Ascending aorta (tissue), 2 donors: ENCODE measurements around the gene TAS2R42. TPM values are rescaled to one million over a fixed set of nuclear protein-coding genes. Genes with fewer than 3 reads are reported as not detected.

Source experiments
- DNase-seq, 2 donors: peaks; one replicate each; pipeline ENCODE4 v3.0.0-alpha.2; 2019; ENCODE audit warnings: low spot score in 2 of 2
- H3K27ac ChIP-seq, 2 donors: fragments of 200-600 bp; sonication (generic); one replicate each; pipeline ENCODE4 v1.5.1; 2016 to 2017; ENCODE audit warnings: mild to moderate bottlenecking in 1 of 2
- H3K27me3 ChIP-seq: fragments of 200-600 bp; sonication (generic); one replicate; pipeline ENCODE4 v1.5.1; 2017
- H3K36me3 ChIP-seq, 2 donors: fragments of 200-600 bp; sonication (generic); one replicate each; pipeline ENCODE4 v1.5.1; 2016
- H3K4me1 ChIP-seq, 2 donors: fragments of 200-600 bp; sonication (generic); one replicate each; pipeline ENCODE4 v1.5.1; 2016 to 2017; ENCODE audit warnings: mild to moderate bottlenecking in 1 of 2
- H3K4me3 ChIP-seq, 2 donors: fragments of 200-600 bp; sonication (generic); one replicate each; pipeline ENCODE4 v1.5.1; 2016 to 2017; ENCODE audit warnings: mild to moderate bottlenecking in 1 of 2
- H3K9me3 ChIP-seq, 2 donors: fragments of 200-600 bp; sonication (generic); one replicate each; pipeline ENCODE4 v1.5.1; 2016
- intact Hi-C: fragments of 100-400 bp; cut with DNase I; formaldehyde crosslinking; loops from one replicate; pipeline ENCODE4 v1.15.1; 2023
- total RNA-seq: library from RNA; depleted of rRNA; stranded (reverse); fragments of >200 nt; gene quantifications from one replicate; pipeline ENCODE4 v1.1.0, GENCODE V29; 2016
- TF ChIP-seq, protein P1 (sequence below), 3 experiments: fragments of 200-600 bp in 2 of 3; fragments of 450-650 bp in 1 of 3; sonication (generic) in 2 of 3; IDR thresholded peaks; one replicate each; pipeline ENCODE4 v1.5.1; 2016 to 2019; ENCODE audit warnings: antibody characterized with exemption in 3 of 3, mild to moderate bottlenecking in 1 of 3, moderate library complexity in 1 of 3

Gene TAS2R42
- total RNA-seq, 1 donor from 2014 or later, result not detected

DNA sequence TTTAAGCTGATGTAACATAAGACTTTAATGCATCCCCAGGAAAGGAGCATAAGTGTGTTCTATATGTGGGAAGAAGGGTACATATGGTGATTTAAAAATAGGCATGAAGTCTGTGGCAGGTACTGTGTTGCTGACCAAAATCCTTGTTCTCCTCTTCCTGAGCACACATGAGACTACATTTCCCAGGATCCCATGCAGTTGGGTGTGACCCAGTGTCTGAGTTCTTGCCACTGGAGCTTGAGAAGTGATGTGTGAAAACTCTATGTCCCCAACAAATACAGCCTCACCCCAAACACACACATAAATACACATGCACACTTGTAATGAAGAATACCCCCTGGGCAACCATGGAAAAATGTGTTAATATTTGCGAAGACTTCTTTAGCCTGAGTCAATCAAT lies 24.2 kb downstream of the TAS2R42 start:
- H3K9me3 ChIP-seq, result no peaks in the 10 kb centered on the region
- no peaks in the 10 kb centered on the region for H3K27me3 ChIP-seq
- intact Hi-C loops, result no loop called here
- no peak overlapping the region for H3K27ac ChIP-seq
- H3K4me1 ChIP-seq, result no peaks in the 10 kb centered on the region
- H3K4me3 ChIP-seq, result no peak overlapping the region
- DNase-seq, result no peak
- TF ChIP-seq, protein P1, sequence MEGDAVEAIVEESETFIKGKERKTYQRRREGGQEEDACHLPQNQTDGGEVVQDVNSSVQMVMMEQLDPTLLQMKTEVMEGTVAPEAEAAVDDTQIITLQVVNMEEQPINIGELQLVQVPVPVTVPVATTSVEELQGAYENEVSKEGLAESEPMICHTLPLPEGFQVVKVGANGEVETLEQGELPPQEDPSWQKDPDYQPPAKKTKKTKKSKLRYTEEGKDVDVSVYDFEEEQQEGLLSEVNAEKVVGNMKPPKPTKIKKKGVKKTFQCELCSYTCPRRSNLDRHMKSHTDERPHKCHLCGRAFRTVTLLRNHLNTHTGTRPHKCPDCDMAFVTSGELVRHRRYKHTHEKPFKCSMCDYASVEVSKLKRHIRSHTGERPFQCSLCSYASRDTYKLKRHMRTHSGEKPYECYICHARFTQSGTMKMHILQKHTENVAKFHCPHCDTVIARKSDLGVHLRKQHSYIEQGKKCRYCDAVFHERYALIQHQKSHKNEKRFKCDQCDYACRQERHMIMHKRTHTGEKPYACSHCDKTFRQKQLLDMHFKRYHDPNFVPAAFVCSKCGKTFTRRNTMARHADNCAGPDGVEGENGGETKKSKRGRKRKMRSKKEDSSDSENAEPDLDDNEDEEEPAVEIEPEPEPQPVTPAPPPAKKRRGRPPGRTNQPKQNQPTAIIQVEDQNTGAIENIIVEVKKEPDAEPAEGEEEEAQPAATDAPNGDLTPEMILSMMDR (IDR thresholded peaks at IDR 0.05), result no peak
- peaks cover 6 to 7% of the 10 kb centered on the region in 2 donors for H3K36me3 ChIP-seq

DNA sequence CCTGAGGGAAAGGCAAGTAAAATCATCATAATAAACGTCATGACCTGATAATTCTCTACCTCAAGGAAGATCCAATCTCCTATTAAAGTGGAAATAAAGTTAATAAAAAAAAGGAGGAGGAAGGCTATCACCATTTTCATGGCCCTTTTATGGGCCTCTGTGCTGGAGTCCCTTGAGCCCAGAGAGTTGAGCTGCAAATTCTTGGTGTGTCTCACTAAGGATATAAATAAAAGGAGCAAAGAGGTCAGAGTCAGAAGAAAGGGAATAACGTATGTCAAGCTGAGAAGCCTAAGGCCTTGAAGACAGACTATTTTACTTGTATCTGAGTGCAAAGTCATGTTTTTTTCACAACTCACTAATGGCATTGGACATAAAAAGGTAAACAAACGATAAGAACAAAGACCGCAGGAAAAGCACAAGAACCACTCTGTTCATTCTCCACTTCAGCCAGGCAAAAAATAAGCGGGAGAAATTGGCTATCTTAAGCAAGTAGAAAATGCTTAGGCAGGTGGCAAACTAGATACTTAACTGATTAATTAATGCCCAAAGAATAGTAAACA lies 27.8 kb downstream of the TAS2R42 start:
- intact Hi-C loops, result no loop called here

DNA sequence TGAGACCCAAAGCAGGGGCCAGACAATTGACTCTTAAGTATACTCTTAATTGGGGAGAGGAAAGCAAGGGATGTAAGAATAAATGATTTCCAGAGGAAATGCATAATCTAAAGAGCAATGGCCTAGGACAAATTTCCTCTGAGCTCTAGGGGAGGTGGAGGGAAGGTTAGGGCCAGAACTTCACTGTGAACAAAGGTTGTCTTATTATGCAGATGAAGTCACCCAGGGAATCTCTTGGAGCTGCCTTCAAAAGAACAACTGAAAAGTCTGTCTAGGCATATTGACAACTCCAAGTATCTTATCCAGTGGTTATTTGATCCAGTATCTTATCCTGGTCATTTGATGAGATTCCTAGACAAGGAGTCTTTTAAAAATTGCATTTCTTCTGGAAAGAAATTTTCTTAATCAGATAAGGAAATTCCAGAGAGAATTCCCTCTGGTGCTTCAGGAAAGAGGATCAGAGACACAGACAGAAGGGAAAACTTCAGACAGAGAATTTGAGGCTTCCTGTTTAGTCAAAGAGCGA lies 32.3 kb downstream of the TAS2R42 start:
- Histone ChIP-seq H3K4me1 (no peaks in the 10 kb centered on the region), H3K4me3 (no peak overlapping the region), H3K27me3 (no peaks in the 10 kb centered on the region), H3K36me3 (peaks cover 0 to 5% of the 10 kb centered on the region in 2 donors), H3K9me3 (peaks cover 3 to 4% of the 10 kb centered on the region in 2 donors), H3K27ac (no peak overlapping the region)
- TF ChIP-seq, protein P1 (IDR thresholded peaks at IDR 0.05), result no peak
- DNase-seq, result no peak
- intact Hi-C loops, result no loop called here

More for the DNA sequence above, 27.8 kb downstream of the TAS2R42 start:
- TF ChIP-seq, protein P1 (IDR thresholded peaks at IDR 0.05), result no peak
- Histone ChIP-seq H3K4me3 (no peak overlapping the region), H3K27me3 (no peaks in the 10 kb centered on the region), H3K4me1 (no peaks in the 10 kb centered on the region), H3K9me3 (peaks cover 3 to 4% of the 10 kb centered on the region in 2 donors), H3K27ac (no peak overlapping the region), H3K36me3 (peaks cover 0 to 6% of the 10 kb centered on the region in 2 donors)
- no peak for DNase-seq

DNA sequence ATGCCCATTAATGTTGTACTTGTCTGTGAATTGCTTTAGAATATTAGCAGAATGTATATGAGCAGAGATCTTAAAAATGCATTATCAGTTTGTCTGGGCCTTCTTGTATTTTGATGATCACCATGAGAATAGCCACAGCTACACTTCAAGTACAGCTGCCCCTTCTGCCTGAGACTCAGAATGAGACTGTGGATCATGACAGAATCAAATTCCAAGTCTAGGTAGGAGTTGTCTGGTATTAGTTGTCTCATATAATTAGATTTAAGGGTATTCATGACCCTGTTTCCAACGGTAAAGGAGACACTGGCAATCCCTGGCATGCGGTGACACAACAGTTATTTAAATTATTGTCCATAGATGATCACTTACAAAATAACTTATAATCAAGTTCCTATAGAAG lies 34.0 kb downstream of the TAS2R42 start:
- Histone ChIP-seq H3K4me3 (no peak overlapping the region), H3K27ac (no peak overlapping the region), H3K4me1 (no peaks in the 10 kb centered on the region), H3K27me3 (no peaks in the 10 kb centered on the region), H3K9me3 (peaks cover 3 to 4% of the 10 kb centered on the region in 2 donors), H3K36me3 (peaks cover 0 to 5% of the 10 kb centered on the region in 2 donors)
- TF ChIP-seq, protein P1 (IDR thresholded peaks at IDR 0.05), result no peak
- DNase-seq, result no peak
- intact Hi-C loops, result no loop called here

DNA sequence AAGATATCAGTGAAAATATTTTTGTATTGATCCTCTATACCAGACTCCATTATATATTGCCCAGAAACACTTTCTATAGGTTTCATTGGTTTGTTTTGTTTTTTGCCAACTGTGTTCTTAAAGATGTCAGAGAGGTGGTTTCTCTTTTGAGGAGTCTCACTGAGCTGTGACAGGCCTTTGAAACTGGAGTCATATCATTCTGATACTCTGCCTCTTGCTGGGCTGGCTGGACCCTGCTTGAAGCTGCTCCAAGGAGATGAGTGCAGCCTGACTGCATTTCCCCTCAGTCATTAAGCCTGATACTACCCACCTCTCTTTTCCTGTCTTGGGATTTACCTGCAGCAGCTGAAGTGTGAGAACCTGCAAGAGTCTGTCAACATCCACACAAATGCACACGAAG lies 35.9 kb downstream of the TAS2R42 start:
- no peak overlapping the region for H3K4me3 ChIP-seq
- H3K4me1 ChIP-seq, result no peaks in the 10 kb centered on the region
- TF ChIP-seq, protein P1 (IDR thresholded peaks at IDR 0.05), result no peak
- intact Hi-C loops, result no loop called here
- peaks cover 3 to 4% of the 10 kb centered on the region in 2 donors for H3K9me3 ChIP-seq
- H3K27me3 ChIP-seq, result no peaks in the 10 kb centered on the region
- no peak overlapping the region for H3K27ac ChIP-seq
- DNase-seq, result no peak
- peaks cover 0 to 5% of the 10 kb centered on the region in 2 donors for H3K36me3 ChIP-seq
